ENCODE results near the gene PANX2.

Gene PANX2

DNA sequence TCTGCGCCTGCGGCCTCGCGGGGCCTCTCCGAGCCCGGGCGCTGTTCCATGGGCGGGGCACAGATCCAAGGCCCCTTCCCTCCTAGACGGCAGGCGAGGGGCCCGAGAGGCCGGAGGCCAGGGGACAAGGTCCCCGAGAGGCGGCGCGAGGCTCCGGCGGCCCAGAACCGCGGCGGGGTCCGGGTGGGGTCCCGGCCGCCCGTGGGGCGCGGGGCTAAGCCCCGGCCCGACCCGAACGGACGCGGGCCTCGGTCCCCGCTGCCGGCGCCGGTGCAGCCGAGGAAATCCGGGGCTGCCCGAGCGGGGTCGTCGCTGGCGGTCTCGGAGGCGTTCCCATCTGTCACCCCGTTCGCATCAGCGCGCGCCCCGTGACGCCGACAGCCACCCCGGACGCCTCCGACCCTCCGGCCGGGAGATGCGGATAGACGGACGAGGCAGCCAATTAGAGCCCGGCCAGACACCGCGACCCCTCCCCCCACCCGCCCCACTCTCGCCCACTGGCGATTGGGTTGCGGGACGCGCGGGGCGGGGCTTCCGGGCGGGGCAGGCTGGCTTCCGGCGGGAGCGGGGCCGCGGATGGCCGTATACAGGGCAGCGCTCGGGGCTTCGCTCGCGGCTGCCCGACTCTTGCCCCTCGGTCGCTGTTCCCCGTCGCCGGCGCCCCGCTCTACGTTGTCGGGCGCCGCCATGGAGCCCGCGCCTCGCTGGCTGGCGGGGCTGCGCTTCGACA, 30.1 kb downstream of the PANX2 start, which contains the start of gene SELENOO:
TSS of gene SELENOO (plus strand) at position 551 of the 730 bp plus-strand sequence. CDS start at position 577, 26 bp downstream.
- DNase-seq = peak; percentile 91
- H3K9ac ChIP-seq (ENCODE audit: low read length) = peak within 1 kb of the TSS; percentile 48
- no peaks in the 10 kb centered on the region for H3K27me3 ChIP-seq (replicated peaks; ENCODE audit: insufficient read depth, low read length)
- no peaks in the 10 kb centered on the region for H3K9me3 ChIP-seq (replicated peaks; ENCODE audit: insufficient read depth, low read length)
- H3F3A ChIP-seq (ENCODE audit: insufficient read depth, low read length) = 0 out of 2 replicates have a peak, but pooled peaks cover 9% of the 10 kb centered on the region
- H3K79me2 ChIP-seq (ENCODE audit: low read length) = peaks cover 17% of the 10 kb centered on the region
- H3K4me3 ChIP-seq (ENCODE audit: low read length) = peak within 1 kb of the TSS; percentile 77
- H4K20me1 ChIP-seq (ENCODE audit: insufficient read depth, low read length) = no peaks in the 10 kb centered on the region
- H3K4me1 ChIP-seq (ENCODE audit: low read length) = peaks cover 7% of the 10 kb centered on the region; the same call in 1 of the 2 replicates
- no peaks in the 10 kb centered on the region for H3K9me2 ChIP-seq (replicated peaks; ENCODE audit: insufficient read depth, low read length)
- H3K4me2 ChIP-seq (ENCODE audit: low read depth, low read length) = peak within 1 kb of the TSS; percentile 90
- no peak within 1 kb of the TSS for H3K27ac ChIP-seq (ENCODE audit: low read length)
- TF ChIP-seq EZH2 (optimal IDR thresholded peaks at IDR 0.05; ENCODE audit: low read depth, low read length) (no peak), EZH2phosphoT487 (IDR thresholded peaks at IDR 0.05; ENCODE audit: low read length) (no peak)
- TF ChIP-seq, protein P1, sequence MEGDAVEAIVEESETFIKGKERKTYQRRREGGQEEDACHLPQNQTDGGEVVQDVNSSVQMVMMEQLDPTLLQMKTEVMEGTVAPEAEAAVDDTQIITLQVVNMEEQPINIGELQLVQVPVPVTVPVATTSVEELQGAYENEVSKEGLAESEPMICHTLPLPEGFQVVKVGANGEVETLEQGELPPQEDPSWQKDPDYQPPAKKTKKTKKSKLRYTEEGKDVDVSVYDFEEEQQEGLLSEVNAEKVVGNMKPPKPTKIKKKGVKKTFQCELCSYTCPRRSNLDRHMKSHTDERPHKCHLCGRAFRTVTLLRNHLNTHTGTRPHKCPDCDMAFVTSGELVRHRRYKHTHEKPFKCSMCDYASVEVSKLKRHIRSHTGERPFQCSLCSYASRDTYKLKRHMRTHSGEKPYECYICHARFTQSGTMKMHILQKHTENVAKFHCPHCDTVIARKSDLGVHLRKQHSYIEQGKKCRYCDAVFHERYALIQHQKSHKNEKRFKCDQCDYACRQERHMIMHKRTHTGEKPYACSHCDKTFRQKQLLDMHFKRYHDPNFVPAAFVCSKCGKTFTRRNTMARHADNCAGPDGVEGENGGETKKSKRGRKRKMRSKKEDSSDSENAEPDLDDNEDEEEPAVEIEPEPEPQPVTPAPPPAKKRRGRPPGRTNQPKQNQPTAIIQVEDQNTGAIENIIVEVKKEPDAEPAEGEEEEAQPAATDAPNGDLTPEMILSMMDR (IDR thresholded peaks at IDR 0.05; ENCODE audit: low read length) = no peak
- peak within 1 kb of the TSS; percentile 43; the same call in 1 of the 2 replicates for H2AFZ ChIP-seq (ENCODE audit: low read length)
- H3K36me3 ChIP-seq (replicated peaks; ENCODE audit: insufficient read depth, low read length) = no peaks in the 10 kb centered on the region

DNA sequence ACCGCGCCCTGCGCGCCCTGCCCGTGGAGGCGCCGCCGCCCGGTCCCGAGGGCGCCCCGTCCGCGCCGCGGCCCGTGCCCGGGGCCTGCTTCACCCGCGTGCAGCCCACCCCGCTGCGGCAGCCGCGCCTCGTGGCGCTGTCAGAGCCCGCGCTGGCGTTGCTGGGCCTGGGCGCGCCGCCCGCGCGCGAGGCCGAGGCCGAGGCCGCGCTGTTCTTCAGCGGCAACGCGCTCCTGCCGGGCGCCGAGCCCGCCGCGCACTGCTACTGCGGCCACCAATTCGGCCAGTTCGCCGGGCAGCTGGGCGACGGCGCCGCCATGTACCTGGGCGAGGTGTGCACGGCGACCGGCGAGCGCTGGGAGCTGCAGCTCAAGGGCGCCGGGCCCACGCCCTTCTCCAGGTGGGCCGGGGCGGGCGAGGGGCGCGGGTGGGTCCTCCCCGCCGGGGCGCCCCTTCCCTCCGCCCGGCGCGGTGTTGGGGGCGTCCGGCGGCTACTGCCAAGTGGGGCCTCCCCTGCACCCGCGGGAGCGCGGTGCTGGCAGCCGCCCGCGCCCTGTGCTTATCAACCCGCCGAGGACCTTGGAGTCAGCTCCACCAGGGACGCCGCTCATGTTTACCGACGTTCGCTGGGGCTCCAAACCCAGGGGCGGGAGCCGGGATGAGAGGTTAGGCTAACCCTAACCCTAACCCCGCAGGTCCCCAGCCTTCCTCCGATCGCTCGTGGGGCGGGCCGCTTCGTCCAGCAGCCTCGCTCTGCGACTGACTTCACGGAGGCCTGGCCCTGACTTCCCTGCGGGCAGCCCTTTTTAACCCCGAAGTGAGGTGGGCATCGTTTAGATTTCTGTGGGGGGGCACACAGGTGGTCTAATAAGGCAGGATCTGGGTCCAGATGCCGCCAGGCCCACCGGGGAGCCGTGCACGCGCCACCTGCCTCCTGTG, 30.9 kb downstream of the PANX2 start:
- Histone ChIP-seq H3K9ac (ENCODE audit: low read length) (peak overlapping the region; percentile 45; the same call in 1 of the 2 replicates), H4K20me1 (ENCODE audit: insufficient read depth, low read length) (no peaks in the 10 kb centered on the region), H3K9me3 (replicated peaks; ENCODE audit: insufficient read depth, low read length) (no peaks in the 10 kb centered on the region), H3K4me3 (ENCODE audit: low read length) (peak overlapping the region; percentile 77), H3K36me3 (replicated peaks; ENCODE audit: insufficient read depth, low read length) (no peaks in the 10 kb centered on the region), H3K9me2 (replicated peaks; ENCODE audit: insufficient read depth, low read length) (no peaks in the 10 kb centered on the region), H3K27ac (ENCODE audit: low read length) (no peak overlapping the region), H3F3A (ENCODE audit: insufficient read depth, low read length) (0 out of 2 replicates have a peak, but pooled peaks cover 9% of the 10 kb centered on the region), H3K4me1 (ENCODE audit: low read length) (peaks cover 7% of the 10 kb centered on the region; the same call in 1 of the 2 replicates), H3K27me3 (replicated peaks; ENCODE audit: insufficient read depth, low read length) (no peaks in the 10 kb centered on the region), H3K79me2 (ENCODE audit: low read length) (peaks cover 17% of the 10 kb centered on the region), H3K4me2 (ENCODE audit: low read depth, low read length) (peak overlapping the region; percentile 90), H2AFZ (ENCODE audit: low read length) (0 out of 2 replicates have a peak overlapping the region, but pooled peaks have one; percentile 23)
- DNase-seq = no peak
- TF ChIP-seq, protein P1 (IDR thresholded peaks at IDR 0.05; ENCODE audit: low read length) = no peak
- no peak for TF ChIP-seq EZH2 (optimal IDR thresholded peaks at IDR 0.05; ENCODE audit: low read depth, low read length)
- TF ChIP-seq EZH2phosphoT487 (IDR thresholded peaks at IDR 0.05; ENCODE audit: low read length) = no peak

DNA sequence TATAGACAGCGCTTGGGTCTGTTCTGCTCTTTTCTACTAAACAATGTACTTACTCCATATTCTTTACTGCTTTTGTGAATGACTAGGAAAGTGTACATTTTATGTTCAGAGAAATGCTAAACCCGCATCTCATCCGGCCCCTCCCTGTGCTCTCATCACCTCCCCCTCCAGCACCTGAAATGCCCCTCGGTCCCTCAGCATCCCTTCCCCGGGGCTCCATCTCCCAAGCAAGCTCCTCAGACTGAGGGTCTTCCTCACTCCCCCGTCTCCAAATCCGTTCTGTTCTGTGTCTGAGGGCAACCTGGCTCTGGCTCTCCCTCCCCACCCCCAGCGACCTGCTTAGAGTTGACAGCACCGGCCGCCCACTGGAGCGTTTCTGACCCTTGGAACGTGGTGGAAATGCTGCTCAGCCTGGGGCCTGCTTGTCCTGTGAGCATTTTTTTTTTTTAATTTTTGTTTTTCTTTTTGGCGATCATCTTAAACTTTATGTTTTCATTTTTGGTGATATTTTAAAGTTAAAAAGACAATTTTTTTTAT, 31.7 kb downstream of the PANX2 start:
- Histone ChIP-seq H3K27ac (ENCODE audit: low read length) (no peak overlapping the region), H3K4me1 (ENCODE audit: low read length) (peaks cover 7% of the 10 kb centered on the region; the same call in 1 of the 2 replicates), H4K20me1 (ENCODE audit: insufficient read depth, low read length) (no peaks in the 10 kb centered on the region), H3K4me2 (ENCODE audit: low read depth, low read length) (peak overlapping the region; percentile 90), H3K36me3 (replicated peaks; ENCODE audit: insufficient read depth, low read length) (no peaks in the 10 kb centered on the region), H3K9me3 (replicated peaks; ENCODE audit: insufficient read depth, low read length) (no peaks in the 10 kb centered on the region), H3F3A (ENCODE audit: insufficient read depth, low read length) (0 out of 2 replicates have a peak, but pooled peaks cover 6% of the 10 kb centered on the region), H3K9ac (ENCODE audit: low read length) (peak overlapping the region; percentile 45; the same call in 1 of the 2 replicates), H3K27me3 (replicated peaks; ENCODE audit: insufficient read depth, low read length) (no peaks in the 10 kb centered on the region), H3K79me2 (ENCODE audit: low read length) (peaks cover 17% of the 10 kb centered on the region), H2AFZ (ENCODE audit: low read length) (no peak overlapping the region), H3K4me3 (ENCODE audit: low read length) (peak overlapping the region; percentile 77), H3K9me2 (replicated peaks; ENCODE audit: insufficient read depth, low read length) (no peaks in the 10 kb centered on the region)
- TF ChIP-seq EZH2phosphoT487 (IDR thresholded peaks at IDR 0.05; ENCODE audit: low read length) (no peak), EZH2 (optimal IDR thresholded peaks at IDR 0.05; ENCODE audit: low read depth, low read length) (no peak)
- TF ChIP-seq, protein P1 (IDR thresholded peaks at IDR 0.05; ENCODE audit: low read length) = no peak
- no peak for DNase-seq

All from MM.1S (cell line).